Astrocyte of the spinal cord (primary cell): ENCODE data around the gene SLC25A41.
A peak's percentile ranks its signal among the peaks of the same experiment; 100 is the strongest.

Source experiments
- DNase-seq: peaks from one replicate; pipeline ENCODE4 v3.0.0; 2011; ENCODE audit warnings: low read depth, low spot score
- H3K4me3 ChIP-seq: 2 replicates; pipeline ENCODE4 v1.5.1; 2011; ENCODE audit warnings: low read depth, mild to moderate bottlenecking, low read length, moderate library complexity
- in situ Hi-C: cut with HindIII; loops from 2 replicates; pipeline ENCODE4 v1.10.0; 2017; ENCODE audit warnings: low sequenced_read_pairs
- TF ChIP-seq, protein P1 (sequence below): IDR thresholded peaks from 2 replicates; pipeline ENCODE4 v1.5.1; 2012; ENCODE audit warnings: low read depth, mild to moderate bottlenecking, low read length, inconsistent platforms

SLC25A41 gene

DNA sequence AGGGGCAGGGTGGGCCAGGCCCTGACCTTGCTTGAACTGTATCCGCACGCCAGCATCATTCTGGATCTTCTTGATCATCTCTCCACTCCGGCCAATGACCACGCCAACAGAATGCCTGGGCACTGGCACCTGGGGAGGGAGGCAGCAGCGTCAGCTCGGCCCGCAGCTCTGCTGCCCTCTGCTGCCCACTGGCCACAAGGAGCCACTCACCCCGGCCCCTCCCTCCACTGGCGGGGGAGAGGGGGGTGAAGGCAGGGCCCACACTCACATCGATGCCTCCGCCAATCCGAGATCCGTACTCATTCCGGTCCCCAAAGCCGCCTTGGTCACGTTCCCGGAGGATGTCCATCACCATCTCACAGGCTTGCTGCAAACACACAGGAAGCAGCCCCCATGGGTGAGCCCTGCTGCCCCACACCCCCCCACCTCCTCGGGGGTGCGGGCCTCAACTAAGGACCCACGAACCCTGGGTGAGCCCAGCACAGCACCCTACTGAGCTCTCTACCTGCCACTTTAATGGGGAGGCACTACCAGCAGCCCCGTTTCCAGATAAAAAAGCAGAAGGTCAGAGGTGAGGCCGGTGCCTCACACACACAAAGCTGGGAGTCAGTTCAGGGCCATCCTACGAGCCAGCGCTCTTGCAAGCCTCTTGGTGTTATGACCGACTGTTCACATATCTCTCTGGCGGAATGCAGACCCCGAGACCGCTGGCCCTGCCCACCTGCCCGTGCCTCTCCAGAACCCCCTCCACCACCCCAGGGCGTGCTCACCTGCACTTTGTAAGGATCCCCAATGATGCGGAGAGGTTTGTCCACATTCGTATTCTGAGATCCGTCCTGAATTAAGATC is 15.6 kb downstream of the SLC25A41 start:
- DNase-seq: peak; percentile 13
- TF ChIP-seq, protein P1, sequence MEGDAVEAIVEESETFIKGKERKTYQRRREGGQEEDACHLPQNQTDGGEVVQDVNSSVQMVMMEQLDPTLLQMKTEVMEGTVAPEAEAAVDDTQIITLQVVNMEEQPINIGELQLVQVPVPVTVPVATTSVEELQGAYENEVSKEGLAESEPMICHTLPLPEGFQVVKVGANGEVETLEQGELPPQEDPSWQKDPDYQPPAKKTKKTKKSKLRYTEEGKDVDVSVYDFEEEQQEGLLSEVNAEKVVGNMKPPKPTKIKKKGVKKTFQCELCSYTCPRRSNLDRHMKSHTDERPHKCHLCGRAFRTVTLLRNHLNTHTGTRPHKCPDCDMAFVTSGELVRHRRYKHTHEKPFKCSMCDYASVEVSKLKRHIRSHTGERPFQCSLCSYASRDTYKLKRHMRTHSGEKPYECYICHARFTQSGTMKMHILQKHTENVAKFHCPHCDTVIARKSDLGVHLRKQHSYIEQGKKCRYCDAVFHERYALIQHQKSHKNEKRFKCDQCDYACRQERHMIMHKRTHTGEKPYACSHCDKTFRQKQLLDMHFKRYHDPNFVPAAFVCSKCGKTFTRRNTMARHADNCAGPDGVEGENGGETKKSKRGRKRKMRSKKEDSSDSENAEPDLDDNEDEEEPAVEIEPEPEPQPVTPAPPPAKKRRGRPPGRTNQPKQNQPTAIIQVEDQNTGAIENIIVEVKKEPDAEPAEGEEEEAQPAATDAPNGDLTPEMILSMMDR: peak; percentile 58
- H3K4me3 ChIP-seq: no peak overlapping the region
- in situ Hi-C loops: no loop called here

DNA sequence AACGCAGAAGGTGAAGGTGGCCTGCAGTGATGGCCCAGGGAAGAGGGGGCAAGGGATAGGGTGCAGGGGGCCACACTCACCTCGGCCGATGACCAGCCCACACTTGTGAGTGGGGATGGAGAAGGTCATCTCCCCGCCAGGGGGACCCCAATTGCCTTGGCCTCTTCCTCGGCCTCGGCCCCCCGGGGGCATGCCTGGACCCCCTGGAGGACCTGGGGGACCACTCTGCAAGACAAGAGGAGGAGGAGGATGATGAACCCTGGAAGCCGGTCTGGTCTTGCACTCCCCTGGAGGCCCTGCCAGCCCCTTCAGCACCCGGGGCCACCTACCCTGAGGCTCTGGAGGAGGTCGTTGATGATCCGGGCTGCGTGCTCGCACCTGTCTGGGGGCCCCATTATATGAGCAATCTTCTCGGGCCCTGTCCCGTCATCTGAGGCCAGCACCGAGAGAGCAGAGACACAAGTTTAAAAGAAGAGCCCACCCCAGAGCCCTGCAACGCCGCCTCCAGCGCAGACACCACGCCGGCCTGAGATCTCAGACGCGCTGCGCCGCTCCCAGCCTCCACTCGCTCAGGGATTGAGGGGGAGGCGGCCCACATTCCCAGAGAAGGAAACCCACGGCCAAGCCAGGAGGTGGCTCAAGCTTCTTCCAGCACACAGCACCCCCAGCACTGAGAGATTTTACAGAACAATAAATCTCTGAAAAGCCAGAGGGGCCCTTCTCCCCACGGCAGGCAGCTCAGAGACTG is 16.7 kb downstream of the SLC25A41 start:
- TF ChIP-seq, protein P1: no peak
- in situ Hi-C loops: no loop called here
- no peak overlapping the region for H3K4me3 ChIP-seq
- DNase-seq: no peak

DNA sequence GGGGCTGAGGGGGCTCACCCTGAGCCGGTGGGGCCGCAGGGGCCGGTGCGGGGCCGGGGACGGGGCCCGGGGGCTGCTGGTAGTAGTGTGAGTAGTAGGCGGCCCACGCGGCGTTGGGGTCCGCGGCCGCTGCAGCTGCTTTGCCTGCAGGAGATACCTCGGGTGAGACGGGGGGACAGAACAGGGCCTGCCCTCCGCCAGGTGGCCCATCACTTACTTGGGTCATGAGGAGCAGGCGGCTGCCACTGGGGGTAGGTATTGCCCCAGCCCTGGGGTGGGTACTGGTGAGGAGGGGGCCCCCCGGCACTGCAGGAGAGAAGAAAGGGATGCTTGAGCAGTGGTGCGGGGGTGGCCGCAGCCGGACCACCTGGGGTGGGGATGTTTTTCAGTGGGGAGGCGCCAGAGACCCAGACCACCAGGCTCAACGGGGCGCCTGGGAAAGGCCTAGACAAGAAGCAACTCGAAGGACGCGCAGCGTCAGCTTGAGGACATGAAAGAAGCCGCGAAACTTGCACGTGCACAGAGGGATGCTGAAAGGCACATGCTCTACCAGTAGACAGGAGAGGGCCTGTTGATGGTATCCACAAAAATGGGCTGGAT is 17.9 kb downstream of the SLC25A41 start:
- TF ChIP-seq, protein P1: no peak
- in situ Hi-C loops: no loop called here
- H3K4me3 ChIP-seq: no peak overlapping the region
- DNase-seq: no peak

DNA sequence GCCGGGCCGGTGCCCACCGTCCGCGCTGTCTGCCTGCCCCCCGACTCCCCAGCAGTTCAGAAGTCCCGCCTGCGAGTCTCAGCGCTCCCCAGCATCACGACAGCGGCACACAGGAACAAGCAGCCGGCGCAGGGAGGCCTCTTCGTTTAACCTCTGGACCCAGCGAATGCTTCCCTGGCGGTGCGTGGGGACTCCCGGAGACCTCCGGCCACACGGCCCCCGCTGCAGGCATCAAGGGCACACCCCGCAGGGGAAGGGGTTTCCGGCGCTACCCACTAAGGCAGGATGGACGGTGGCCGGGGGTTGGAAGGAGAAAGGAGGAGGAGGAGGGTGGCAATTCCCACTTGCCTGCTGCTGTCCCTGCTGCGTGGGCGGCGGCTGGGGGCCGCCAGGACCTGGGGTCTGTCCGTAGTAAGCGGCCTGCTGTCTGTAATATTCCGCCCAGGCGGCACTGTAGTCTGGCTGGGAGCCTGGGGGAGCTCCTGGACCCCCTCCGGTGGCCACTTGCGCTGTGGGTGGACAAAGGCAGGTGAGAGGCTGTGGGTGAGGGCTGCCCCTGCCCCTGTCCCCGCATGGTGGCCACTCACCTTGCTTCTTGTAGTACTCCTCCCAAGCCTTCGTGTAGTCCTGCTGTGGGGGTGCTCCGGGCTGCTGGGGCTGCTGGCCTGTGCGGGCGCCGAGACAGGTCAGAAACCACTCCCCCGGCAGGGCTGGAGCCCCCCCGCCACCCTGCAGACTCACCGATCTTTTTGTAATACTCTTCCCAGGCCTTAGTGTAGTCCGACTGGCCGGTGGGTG is 18.6 kb downstream of the SLC25A41 start:
- in situ Hi-C loops: no loop called here

DNA sequence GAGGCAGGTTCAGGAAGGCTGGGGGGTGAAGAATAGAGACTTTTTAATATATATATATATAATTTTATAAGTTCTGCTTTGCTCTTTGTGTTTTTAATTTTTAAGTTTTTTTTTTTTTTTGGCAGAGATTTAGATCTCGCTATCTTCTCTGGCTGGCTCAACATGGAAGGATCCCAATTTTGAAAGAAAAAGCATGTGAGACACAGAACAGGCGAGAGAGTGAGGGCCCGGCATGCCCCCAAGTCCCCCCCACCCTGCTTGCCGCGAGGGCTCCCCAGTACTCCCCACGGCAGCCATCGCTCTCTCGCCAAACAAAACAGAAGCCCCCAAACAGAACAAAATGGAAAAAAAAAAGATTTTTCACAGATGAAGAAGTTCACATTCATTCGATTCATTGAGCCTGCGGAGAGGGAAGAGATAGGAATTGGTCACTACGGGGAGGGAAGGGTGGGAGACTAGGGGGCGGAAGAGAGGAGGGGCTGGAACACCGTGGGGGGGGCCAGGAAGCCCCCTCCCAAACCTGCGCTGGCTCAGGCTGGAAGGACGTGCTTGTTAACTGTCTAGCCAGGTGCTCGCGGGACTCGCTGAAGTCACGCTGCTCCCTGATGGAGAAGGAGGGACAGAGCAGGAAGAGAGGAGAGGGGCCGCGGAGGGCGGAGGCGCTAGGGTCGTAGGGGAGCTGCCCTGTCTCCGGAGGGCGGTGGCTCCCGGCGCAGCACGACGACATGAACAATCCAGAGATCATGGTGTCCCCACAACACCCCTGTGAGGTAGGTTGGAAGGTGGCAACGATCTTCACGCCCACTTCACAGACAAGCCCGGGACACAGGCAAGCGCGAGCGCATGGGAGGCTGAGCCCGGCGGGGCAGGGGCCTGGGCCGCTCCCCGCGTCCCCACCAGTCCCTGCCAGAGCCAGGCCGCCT is 19.6 kb downstream of the SLC25A41 start:
- in situ Hi-C loops: no loop called here
- H3K4me3 ChIP-seq: no peak overlapping the region
- DNase-seq: no peak
- TF ChIP-seq, protein P1: no peak

More for the DNA sequence above, 18.6 kb downstream of the SLC25A41 start:
- no peak for DNase-seq
- TF ChIP-seq, protein P1: no peak
- H3K4me3 ChIP-seq: no peak overlapping the region
